OCI-LY1 (cell line): ENCODE measurements around the gene ASB13.

Experiments
- H2AFZ ChIP-seq: fragments of 200-600 bp; sonication (generic), shearing (Covaris generic); 2 replicates; pipeline ENCODE4 v1.6.0; 2014; ENCODE audit warnings: antibody characterized with exemption, mild to moderate bottlenecking, low read length
- H3F3A ChIP-seq: fragments of 200-600 bp; sonication (generic), shearing (Covaris generic); 2 replicates; pipeline ENCODE4 v1.6.0; 2014; ENCODE audit warnings: mild to moderate bottlenecking, antibody characterized with exemption, low read length, moderate library complexity; ENCODE audit not compliant: insufficient read depth
- H3K27ac ChIP-seq: fragments of 200-600 bp; sonication (generic); 2 replicates; pipeline ENCODE4 v1.5.1; 2014; ENCODE audit warnings: low read length, mixed run types, mild to moderate bottlenecking, low read depth; ENCODE audit not compliant: poor library complexity, severe bottlenecking
- H3K27me3 ChIP-seq: fragments of 200-600 bp; sonication (generic); 2 replicates; pipeline ENCODE4 v1.6.0; 2014; ENCODE audit warnings: antibody characterized with exemption, mild to moderate bottlenecking, low read length, moderate library complexity; ENCODE audit not compliant: insufficient read depth
- H3K36me3 ChIP-seq: fragments of 200-600 bp; sonication (generic); 2 replicates; pipeline ENCODE4 v1.6.1; 2014; ENCODE audit warnings: mild to moderate bottlenecking, antibody characterized with exemption, low read length, moderate library complexity, mixed read lengths; ENCODE audit not compliant: insufficient read depth
- H3K4me1 ChIP-seq: fragments of 200-600 bp; sonication (generic); 2 replicates; pipeline ENCODE4 v1.5.1; 2014; ENCODE audit warnings: mild to moderate bottlenecking, low read length, moderate library complexity; ENCODE audit not compliant: insufficient read depth, severe bottlenecking
- H3K4me2 ChIP-seq: fragments of 200-600 bp; sonication (generic), shearing (Covaris generic); 2 replicates; pipeline ENCODE4 v1.6.1; 2014; ENCODE audit warnings: low read length
- H3K4me3 ChIP-seq: fragments of 200-600 bp; sonication (generic); 2 replicates; pipeline ENCODE4 v1.5.1; 2014; ENCODE audit warnings: low read length, low read depth, mild to moderate bottlenecking, mixed read lengths; ENCODE audit not compliant: poor library complexity, severe bottlenecking
- H3K79me2 ChIP-seq: fragments of 200-600 bp; shearing (Covaris generic); 2 replicates; pipeline ENCODE4 v1.6.1; 2016; ENCODE audit warnings: mixed run types, low read length, mixed read lengths; ENCODE audit not compliant: insufficient read depth
- H3K9ac ChIP-seq: fragments of 200-600 bp; sonication (generic), shearing (Covaris generic); 2 replicates; pipeline ENCODE4 v1.6.1; 2014; ENCODE audit warnings: mild to moderate bottlenecking, low read length, mixed read lengths
- H3K9me2 ChIP-seq: fragments of 200-600 bp; sonication (generic), shearing (Covaris generic); 2 replicates; pipeline ENCODE4 v1.6.1; 2014; ENCODE audit warnings: low read depth, mild to moderate bottlenecking, low read length, mixed read lengths
- H3K9me3 ChIP-seq: fragments of 200-600 bp; shearing (Covaris generic); 2 replicates; pipeline ENCODE4 v1.6.1; 2014; ENCODE audit warnings: low read length, mixed read lengths
- H4K20me1 ChIP-seq: fragments of 200-600 bp; sonication (generic), shearing (Covaris generic); 2 replicates; pipeline ENCODE4 v1.6.0; 2016; ENCODE audit warnings: mild to moderate bottlenecking, low read length; ENCODE audit not compliant: insufficient read depth
- CTCF ChIP-seq: fragments of 200-600 bp; sonication (generic), shearing (Covaris generic); IDR thresholded peaks from 2 replicates; pipeline ENCODE4 v1.5.1; 2017; ENCODE audit warnings: mild to moderate bottlenecking, antibody characterized with exemption, low read length, moderate library complexity, mixed read lengths
- EZH2 ChIP-seq: fragments of 200-600 bp; sonication (generic), shearing (Covaris generic); IDR thresholded peaks from 2 replicates; pipeline ENCODE4 v1.8.0; 2017; ENCODE audit warnings: borderline replicate concordance, mixed run types, mild to moderate bottlenecking, antibody characterized with exemption, low read length, moderate library complexity, mixed read lengths

The ASB13 gene

GRCh38 chr10:5613481-5614154 lies 52.8 kb downstream of the ASB13 start:
- Histone ChIP-seq H3K4me3 (no peak overlapping the region), H3K9me2 (no peaks in the 10 kb centered on the region), H3K9ac (no peak overlapping the region), H3K79me2 (no peaks in the 10 kb centered on the region), H4K20me1 (no peaks in the 10 kb centered on the region), H2AFZ (no peak overlapping the region), H3F3A (no peaks in the 10 kb centered on the region), H3K9me3 (no peaks in the 10 kb centered on the region), H3K27me3 (no peaks in the 10 kb centered on the region), H3K4me1 (no peaks in the 10 kb centered on the region), H3K4me2 (no peak overlapping the region), H3K36me3 (no peaks in the 10 kb centered on the region), H3K27ac (no peak overlapping the region)
- TF ChIP-seq EZH2, result no peak
- no peak for TF ChIP-seq CTCF

GRCh38 chr10:5611899-5612680 lies 54.3 kb downstream of the ASB13 start:
- no peaks in the 10 kb centered on the region for H3K9me2 ChIP-seq
- no peaks in the 10 kb centered on the region for H3K9me3 ChIP-seq
- H3K9ac ChIP-seq, result no peak overlapping the region
- H4K20me1 ChIP-seq, result no peaks in the 10 kb centered on the region
- H3K4me1 ChIP-seq, result no peaks in the 10 kb centered on the region
- H3K4me3 ChIP-seq, result no peak overlapping the region
- H3F3A ChIP-seq, result no peaks in the 10 kb centered on the region
- H3K27ac ChIP-seq, result no peak overlapping the region
- H3K79me2 ChIP-seq, result no peaks in the 10 kb centered on the region
- no peaks in the 10 kb centered on the region for H3K36me3 ChIP-seq
- H2AFZ ChIP-seq, result no peak overlapping the region
- H3K4me2 ChIP-seq, result no peak overlapping the region
- no peaks in the 10 kb centered on the region for H3K27me3 ChIP-seq
- TF ChIP-seq EZH2, result no peak
- TF ChIP-seq CTCF, result no peak

- no peak overlapping the region for H3K4me3 ChIP-seq
- H3K79me2 ChIP-seq, result no peaks in the 10 kb centered on the region
- TF ChIP-seq EZH2 (no peak), CTCF (no peak)
- no peak overlapping the region for H3K27ac ChIP-seq
- H3K9ac ChIP-seq, result no peak overlapping the region
- peaks cover 4% of the 10 kb centered on the region; the same call in 1 of the 2 replicates for H3K27me3 ChIP-seq
- no peak overlapping the region for H3K4me2 ChIP-seq
- no peaks in the 10 kb centered on the region for H3K4me1 ChIP-seq
- H3K9me3 ChIP-seq, result no peaks in the 10 kb centered on the region
- H3F3A ChIP-seq, result no peaks in the 10 kb centered on the region
- H2AFZ ChIP-seq, result no peak overlapping the region
- H4K20me1 ChIP-seq, result no peaks in the 10 kb centered on the region
- no peaks in the 10 kb centered on the region for H3K9me2 ChIP-seq
- H3K36me3 ChIP-seq, result no peaks in the 10 kb centered on the region
Measured at GRCh38 chr10:5609952-5610616, 56.3 kb downstream of the ASB13 start.
